ENCODE results near the gene RAD51B. TPM values are rescaled to one million over a fixed set of nuclear protein-coding genes. Genes with fewer than 3 reads are reported as not detected.

Gene RAD51B
- total and polyA plus RNA-seq, 9 of the 15 experiments (the other 6 are each of a cell fraction or from before 2014, with no cell fraction given): 8.5 to 17.3 (median 11.3) TPM

GRCh38 chr14:68040633-68041369 is 221.2 kb downstream of the RAD51B start:
- no peak for TF ChIP-seq NCOR1 (IDR thresholded peaks at IDR 0.05)
- TF ChIP-seq, protein P1, sequence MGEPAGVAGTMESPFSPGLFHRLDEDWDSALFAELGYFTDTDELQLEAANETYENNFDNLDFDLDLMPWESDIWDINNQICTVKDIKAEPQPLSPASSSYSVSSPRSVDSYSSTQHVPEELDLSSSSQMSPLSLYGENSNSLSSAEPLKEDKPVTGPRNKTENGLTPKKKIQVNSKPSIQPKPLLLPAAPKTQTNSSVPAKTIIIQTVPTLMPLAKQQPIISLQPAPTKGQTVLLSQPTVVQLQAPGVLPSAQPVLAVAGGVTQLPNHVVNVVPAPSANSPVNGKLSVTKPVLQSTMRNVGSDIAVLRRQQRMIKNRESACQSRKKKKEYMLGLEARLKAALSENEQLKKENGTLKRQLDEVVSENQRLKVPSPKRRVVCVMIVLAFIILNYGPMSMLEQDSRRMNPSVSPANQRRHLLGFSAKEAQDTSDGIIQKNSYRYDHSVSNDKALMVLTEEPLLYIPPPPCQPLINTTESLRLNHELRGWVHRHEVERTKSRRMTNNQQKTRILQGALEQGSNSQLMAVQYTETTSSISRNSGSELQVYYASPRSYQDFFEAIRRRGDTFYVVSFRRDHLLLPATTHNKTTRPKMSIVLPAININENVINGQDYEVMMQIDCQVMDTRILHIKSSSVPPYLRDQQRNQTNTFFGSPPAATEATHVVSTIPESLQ (CRISPR knock-in tag; IDR thresholded peaks at IDR 0.05): no peak
- TF ChIP-seq BCL6 (CRISPR knock-in tag; IDR thresholded peaks at IDR 0.05): no peak
- no peak for TF ChIP-seq TBP (optimal IDR thresholded peaks at IDR 0.05; ENCODE audit: low read depth, low read length)
- no peak for TF ChIP-seq GABPB1 (CRISPR knock-in tag; IDR thresholded peaks at IDR 0.05)
- TF ChIP-seq MEF2D (tag; conservative IDR thresholded peaks at IDR 0.05; ENCODE audit: low read depth): no peak
- TF ChIP-seq NCOA6 (IDR thresholded peaks at IDR 0.05): no peak
- TF ChIP-seq SMARCC2 (IDR thresholded peaks at IDR 0.05; ENCODE audit: low read depth): no peak
- TF ChIP-seq, protein P2, sequence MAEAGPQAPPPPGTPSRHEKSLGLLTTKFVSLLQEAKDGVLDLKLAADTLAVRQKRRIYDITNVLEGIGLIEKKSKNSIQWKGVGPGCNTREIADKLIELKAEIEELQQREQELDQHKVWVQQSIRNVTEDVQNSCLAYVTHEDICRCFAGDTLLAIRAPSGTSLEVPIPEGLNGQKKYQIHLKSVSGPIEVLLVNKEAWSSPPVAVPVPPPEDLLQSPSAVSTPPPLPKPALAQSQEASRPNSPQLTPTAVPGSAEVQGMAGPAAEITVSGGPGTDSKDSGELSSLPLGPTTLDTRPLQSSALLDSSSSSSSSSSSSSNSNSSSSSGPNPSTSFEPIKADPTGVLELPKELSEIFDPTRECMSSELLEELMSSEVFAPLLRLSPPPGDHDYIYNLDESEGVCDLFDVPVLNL (CRISPR knock-in tag; IDR thresholded peaks at IDR 0.05; ENCODE audit: low read depth): no peak
- no peak for TF ChIP-seq NFYB (IDR thresholded peaks at IDR 0.05; ENCODE audit: extremely low read depth, insufficient read length)
- TF ChIP-seq, protein P3, sequence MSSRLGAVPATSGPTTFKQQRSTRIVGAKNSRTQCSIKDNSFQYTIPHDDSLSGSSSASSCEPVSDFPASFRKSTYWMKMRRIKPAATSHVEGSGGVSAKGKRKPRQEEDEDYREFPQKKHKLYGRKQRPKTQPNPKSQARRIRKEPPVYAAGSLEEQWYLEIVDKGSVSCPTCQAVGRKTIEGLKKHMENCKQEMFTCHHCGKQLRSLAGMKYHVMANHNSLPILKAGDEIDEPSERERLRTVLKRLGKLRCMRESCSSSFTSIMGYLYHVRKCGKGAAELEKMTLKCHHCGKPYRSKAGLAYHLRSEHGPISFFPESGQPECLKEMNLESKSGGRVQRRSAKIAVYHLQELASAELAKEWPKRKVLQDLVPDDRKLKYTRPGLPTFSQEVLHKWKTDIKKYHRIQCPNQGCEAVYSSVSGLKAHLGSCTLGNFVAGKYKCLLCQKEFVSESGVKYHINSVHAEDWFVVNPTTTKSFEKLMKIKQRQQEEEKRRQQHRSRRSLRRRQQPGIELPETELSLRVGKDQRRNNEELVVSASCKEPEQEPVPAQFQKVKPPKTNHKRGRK (tag; IDR thresholded peaks at IDR 0.05): no peak
- no peak for TF ChIP-seq ZNF444 (CRISPR knock-in tag; IDR thresholded peaks at IDR 0.05)
- in situ Hi-C loops (cut with MboI) (no loop called here), intact Hi-C loops (cut with micrococcal nuclease) (no loop called here)
- Histone ChIP-seq H3K36me3 (ENCODE audit: control insufficient read depth, insufficient read depth, low read length) (no peaks in the 10 kb centered on the region), H3K4me2 (ENCODE audit: insufficient read depth, low read length) (no peak overlapping the region), H3K9me1 (ENCODE audit: control insufficient read depth, insufficient read depth, low read length) (no peaks in the 10 kb centered on the region), H3K27ac (ENCODE audit: extremely low read depth, low read depth, low read length) (no peak overlapping the region), H2AFZ (ENCODE audit: low read depth, low read length) (no peak overlapping the region), H3K4me3 (no peak overlapping the region), H3K79me2 (ENCODE audit: control insufficient read depth, insufficient read depth, low read length) (no peaks in the 10 kb centered on the region), H3K4me1 (replicated peaks in 1 of 2; ENCODE audit: control insufficient read depth in 2 of 2, insufficient read depth in 2 of 2, low read length in 2 of 2) (no peaks in the 10 kb centered on the region), H4K20me1 (replicated peaks; ENCODE audit: control insufficient read depth, insufficient read depth, low read length) (no peaks in the 10 kb centered on the region), H3K9me3 (replicated peaks; ENCODE audit: control insufficient read depth, insufficient read depth, low read depth, low read length) (no peaks in the 10 kb centered on the region), H3K9ac (ENCODE audit: insufficient read depth in 1 of 2, low read depth in 2 of 2, low read length in 2 of 2) (no peak overlapping the region), H3K27me3 (ENCODE audit: control insufficient read depth in 2 of 2, insufficient read depth in 2 of 2, low read length in 2 of 2) (no peaks in the 10 kb centered on the region)
- ATAC-seq: no peak
- no TSS peak for BruUV-seq (replicated peaks)
- no peak for FAIRE-seq
- ChIA-PET CTCF (ENCODE audit: low intra/inter-chr PET ratio) (no interaction called here), POLR2A (no interaction called here)
- WGBS (ENCODE audit: insufficient coverage, low coverage, missing lambda C conversion rate): 25% methylated on average over 4 of the region's 6 CpGs
- no peak for DNase-seq (ENCODE audit: extremely low read depth in 1 of 4, low spot score in 3 of 4)

Measured in K562 (cell line).